ENCODE results near the gene MGAM2. TPM values are rescaled to one million over a fixed set of nuclear protein-coding genes. Genes with fewer than 3 reads are reported as not detected.

Gene MGAM2
- total RNA-seq, 5 donors from 2014 or later (not counting 1 experiment from before 2014, with no cell fraction given), result not detected

DNA sequence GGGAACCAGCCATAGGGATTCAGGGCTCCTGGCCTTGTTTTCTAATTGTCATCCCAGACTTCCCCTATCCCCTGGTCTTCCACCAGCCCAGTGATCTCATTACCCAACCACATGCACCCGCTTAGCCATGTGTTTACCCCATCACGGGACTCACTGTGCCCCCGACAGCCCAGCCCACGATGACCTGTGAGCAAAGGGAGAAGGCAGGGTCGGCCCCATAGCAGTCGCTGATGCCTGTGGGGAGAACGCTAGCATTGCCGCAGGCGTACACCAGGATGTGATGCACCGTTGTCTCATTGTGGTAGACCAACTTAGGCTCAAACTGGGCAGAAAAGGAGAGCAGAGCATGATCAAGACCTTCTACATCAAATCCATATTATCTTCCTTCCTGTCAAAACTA lies 132.3 kb downstream of the MGAM2 start:
- Histone ChIP-seq H3K36me3 (ENCODE audit: control insufficient read depth in 2 of 2, extremely low read depth in 1 of 2, insufficient read depth in 1 of 2, low read length in 1 of 2) (no peaks in the 10 kb centered on the region), H3K9me3 (no peaks in the 10 kb centered on the region), H3K27ac (ENCODE audit: low read length) (no peak overlapping the region), H3K4me3 (ENCODE audit: control insufficient read depth in 1 of 2, extremely low read depth in 1 of 2, low read length in 1 of 2) (no peak overlapping the region), H3K27me3 (replicated peaks in 1 of 2; ENCODE audit: control insufficient read depth in 2 of 2, extremely low read depth in 1 of 2, insufficient read depth in 2 of 2, low read length in 1 of 2) (peaks cover 0 to 22% of the 10 kb centered on the region in 2 experiments), H3K4me1 (ENCODE audit: control insufficient read depth in 1 of 2, extremely low read depth in 1 of 2, insufficient read depth in 2 of 2, low read length in 2 of 2) (no peaks in the 10 kb centered on the region)
- H3K4me1 Mint-ChIP-seq, result no peaks in the 10 kb centered on the region
- DNase-seq, result no peak
- WGBS (ENCODE audit: insufficient coverage), result 74% methylated on average over 10 of the region's 10 CpGs
- peaks cover 13 to 25% of the 10 kb centered on the region in 2 donors for H3K27me3 Mint-ChIP-seq
- ChIA-PET CTCF (no interaction called here), POLR2A (no interaction called here)
- no peak overlapping the region for H3K27ac Mint-ChIP-seq
- H3K4me3 Mint-ChIP-seq, result no peak overlapping the region
- H3K9me3 Mint-ChIP-seq, result no peaks in the 10 kb centered on the region
- no peaks in the 10 kb centered on the region for H3K36me3 Mint-ChIP-seq
- ATAC-seq (replicated peaks in 1 of 4), result no peak

DNA sequence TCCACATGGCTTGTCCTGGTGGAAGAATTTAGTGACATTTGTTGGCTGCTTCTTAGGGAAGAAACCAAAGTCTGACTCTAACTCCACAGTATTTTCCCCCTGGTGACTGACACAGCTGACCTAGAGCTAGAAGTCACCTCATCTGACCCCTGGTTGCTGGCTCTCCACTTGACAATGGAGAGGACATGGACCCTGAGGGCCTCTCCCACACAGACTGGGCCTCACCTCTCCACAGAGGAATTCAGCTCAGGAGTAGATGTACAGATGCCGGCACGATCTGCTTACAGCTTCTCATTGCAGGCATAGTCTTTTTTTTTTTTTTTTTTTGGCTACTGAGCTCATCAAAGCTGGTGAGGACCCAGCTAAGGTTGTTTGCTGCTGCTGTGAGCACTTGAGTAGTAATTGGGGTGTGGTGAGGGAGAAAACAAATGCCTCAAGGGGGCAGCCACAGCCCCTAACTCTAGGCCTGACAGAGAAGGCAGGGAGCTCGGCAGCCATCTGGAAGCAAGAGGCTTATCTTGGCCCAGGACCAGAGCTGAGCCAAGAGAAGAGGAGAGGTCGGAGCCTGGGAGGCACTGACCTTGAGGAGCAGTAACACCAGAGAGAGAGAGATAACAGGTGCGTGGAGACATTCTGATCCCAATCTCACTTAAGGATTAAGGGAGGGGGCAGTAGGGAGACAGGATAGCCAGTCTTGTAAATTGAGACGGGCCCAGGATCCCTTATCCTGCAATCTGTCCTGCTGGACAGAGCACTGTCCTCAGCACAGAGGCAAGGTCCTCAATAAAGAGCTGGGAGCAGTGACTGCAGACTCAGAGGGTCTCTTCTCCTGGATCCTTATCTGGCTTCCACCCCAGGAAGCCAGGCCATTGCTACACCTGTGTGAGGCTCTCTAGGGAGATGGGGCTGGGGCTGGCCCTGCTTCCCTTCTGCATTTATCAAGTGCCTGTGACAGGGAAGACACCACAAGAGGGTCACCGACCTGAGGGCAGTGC lies 136.9 kb downstream of the MGAM2 start:
- H3K27ac ChIP-seq (ENCODE audit: low read length), result no peak overlapping the region
- no peak overlapping the region for H3K4me3 Mint-ChIP-seq
- ChIA-PET POLR2A (no interaction called here), CTCF (no interaction called here)
- H3K4me3 ChIP-seq (ENCODE audit: control insufficient read depth in 1 of 2, extremely low read depth in 1 of 2, low read length in 1 of 2), result no peak overlapping the region
- no peaks in the 10 kb centered on the region for H3K36me3 ChIP-seq (ENCODE audit: control insufficient read depth in 2 of 2, extremely low read depth in 1 of 2, insufficient read depth in 1 of 2, low read length in 1 of 2)
- H3K27me3 ChIP-seq (replicated peaks in 1 of 2; ENCODE audit: control insufficient read depth in 2 of 2, extremely low read depth in 1 of 2, insufficient read depth in 2 of 2, low read length in 1 of 2), result peaks cover 0 to 14% of the 10 kb centered on the region in 2 experiments
- no peaks in the 10 kb centered on the region for H3K4me1 ChIP-seq (ENCODE audit: control insufficient read depth in 1 of 2, extremely low read depth in 1 of 2, insufficient read depth in 2 of 2, low read length in 2 of 2)
- no peaks in the 10 kb centered on the region for H3K9me3 Mint-ChIP-seq
- DNase-seq (no peak), ATAC-seq (replicated peaks in 1 of 4) (no peak)
- 29% methylated on average over 3 of the region's 7 CpGs for WGBS (ENCODE audit: insufficient coverage)
- no peaks in the 10 kb centered on the region for H3K4me1 Mint-ChIP-seq
- no peaks in the 10 kb centered on the region for H3K9me3 ChIP-seq
- no peak overlapping the region for H3K27ac Mint-ChIP-seq
- H3K36me3 Mint-ChIP-seq, result no peaks in the 10 kb centered on the region
- H3K27me3 Mint-ChIP-seq, result peaks cover 9 to 17% of the 10 kb centered on the region in 2 donors

DNA sequence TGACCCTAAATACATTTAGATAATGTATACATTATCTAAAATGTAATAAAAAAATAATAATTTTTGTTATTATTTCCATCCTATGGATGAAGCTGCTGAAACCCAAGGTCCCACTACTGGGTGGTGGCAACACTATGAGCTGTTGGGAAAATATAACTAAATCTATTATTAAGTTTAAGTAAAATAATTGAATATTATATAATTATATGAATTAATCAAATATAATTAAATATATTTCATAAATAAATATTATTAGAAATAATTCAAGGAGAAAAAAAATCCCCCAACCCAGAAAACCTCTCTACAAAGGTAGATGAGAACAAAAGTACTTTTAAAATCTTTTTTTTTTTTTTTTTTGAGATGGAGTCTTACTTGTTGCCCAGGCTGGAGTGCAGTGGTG lies 138.4 kb downstream of the MGAM2 start:
- no peak overlapping the region for H3K27ac ChIP-seq (ENCODE audit: low read length)
- ChIA-PET CTCF (interaction anchor here in 1 of 2 donors (0.9 kb wide), 1 partner anchor 13 kb away, joined by 4 read pairs; no protein-coding TSS in a partner anchor), POLR2A (no interaction called here)
- Mint-ChIP-seq H3K9me3 (no peaks in the 10 kb centered on the region), H3K27me3 (peaks cover 6 to 14% of the 10 kb centered on the region in 2 donors), H3K36me3 (no peaks in the 10 kb centered on the region), H3K27ac (no peak overlapping the region), H3K4me3 (no peak overlapping the region), H3K4me1 (no peaks in the 10 kb centered on the region)
- ATAC-seq (replicated peaks in 1 of 4), result no peak
- H3K36me3 ChIP-seq (ENCODE audit: control insufficient read depth in 2 of 2, extremely low read depth in 1 of 2, insufficient read depth in 1 of 2, low read length in 1 of 2), result no peaks in the 10 kb centered on the region
- H3K4me3 ChIP-seq (ENCODE audit: control insufficient read depth in 1 of 2, extremely low read depth in 1 of 2, low read length in 1 of 2), result no peak overlapping the region
- H3K27me3 ChIP-seq (replicated peaks in 1 of 2; ENCODE audit: control insufficient read depth in 2 of 2, extremely low read depth in 1 of 2, insufficient read depth in 2 of 2, low read length in 1 of 2), result peaks cover 0 to 9% of the 10 kb centered on the region in 2 experiments
- DNase-seq, result no peak
- H3K9me3 ChIP-seq, result no peaks in the 10 kb centered on the region
- no peaks in the 10 kb centered on the region for H3K4me1 ChIP-seq (ENCODE audit: control insufficient read depth in 1 of 2, extremely low read depth in 1 of 2, insufficient read depth in 2 of 2, low read length in 2 of 2)

DNA sequence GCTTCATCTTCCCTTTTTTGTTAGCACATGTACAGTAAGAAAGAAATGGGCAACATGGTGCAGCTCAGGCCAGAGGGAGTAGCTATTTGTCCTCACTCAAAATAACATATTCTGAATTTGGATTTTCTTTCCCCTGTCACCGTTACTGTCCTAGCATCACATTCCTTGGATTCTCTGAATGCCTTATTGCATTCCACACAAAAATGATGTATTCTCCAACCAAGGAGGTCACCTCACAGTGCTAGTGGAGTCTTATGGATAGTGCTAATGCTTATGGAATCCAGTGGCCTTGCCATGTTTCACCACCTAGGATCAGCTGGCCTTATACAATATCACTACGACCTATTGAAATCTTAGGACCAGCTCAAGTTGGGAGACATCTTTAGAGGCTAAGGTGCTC lies 139.2 kb downstream of the MGAM2 start:
- WGBS (ENCODE audit: insufficient coverage), result no CpG with 5 or more reads among the region's 2 CpGs
- POLR2A ChIA-PET, result interaction anchor here in 1 of 2 donors (0.6 kb wide), 1 partner anchor 111 kb away, joined by 4 read pairs; no protein-coding TSS in a partner anchor
- H3K4me3 ChIP-seq (ENCODE audit: control insufficient read depth in 1 of 2, extremely low read depth in 1 of 2, low read length in 1 of 2), result no peak overlapping the region
- H3K36me3 Mint-ChIP-seq, result no peaks in the 10 kb centered on the region
- CTCF ChIA-PET, result interaction anchor here in 1 of 2 donors (0.6 to 0.7 kb wide), 2 partner anchors 52 to 597 kb away, joined by 3 to 6 read pairs; no protein-coding TSS in a partner anchor
- H3K9me3 ChIP-seq, result no peaks in the 10 kb centered on the region
- ATAC-seq (replicated peaks in 1 of 4) (no peak), DNase-seq (no peak)
- H3K27ac Mint-ChIP-seq, result no peak overlapping the region
- H3K4me1 ChIP-seq (ENCODE audit: control insufficient read depth in 1 of 2, extremely low read depth in 1 of 2, insufficient read depth in 2 of 2, low read length in 2 of 2), result no peaks in the 10 kb centered on the region
- no peaks in the 10 kb centered on the region for H3K4me1 Mint-ChIP-seq
- no peak overlapping the region for H3K27ac ChIP-seq (ENCODE audit: low read length)
- peaks cover 0 to 5% of the 10 kb centered on the region in 2 experiments for H3K27me3 ChIP-seq (replicated peaks in 1 of 2; ENCODE audit: control insufficient read depth in 2 of 2, extremely low read depth in 1 of 2, insufficient read depth in 2 of 2, low read length in 1 of 2)
- no peaks in the 10 kb centered on the region for H3K9me3 Mint-ChIP-seq
- no peaks in the 10 kb centered on the region for H3K36me3 ChIP-seq (ENCODE audit: control insufficient read depth in 2 of 2, extremely low read depth in 1 of 2, insufficient read depth in 1 of 2, low read length in 1 of 2)
- H3K27me3 Mint-ChIP-seq, result peaks cover 0 to 8% of the 10 kb centered on the region in 2 donors
- H3K4me3 Mint-ChIP-seq, result no peak overlapping the region

DNA sequence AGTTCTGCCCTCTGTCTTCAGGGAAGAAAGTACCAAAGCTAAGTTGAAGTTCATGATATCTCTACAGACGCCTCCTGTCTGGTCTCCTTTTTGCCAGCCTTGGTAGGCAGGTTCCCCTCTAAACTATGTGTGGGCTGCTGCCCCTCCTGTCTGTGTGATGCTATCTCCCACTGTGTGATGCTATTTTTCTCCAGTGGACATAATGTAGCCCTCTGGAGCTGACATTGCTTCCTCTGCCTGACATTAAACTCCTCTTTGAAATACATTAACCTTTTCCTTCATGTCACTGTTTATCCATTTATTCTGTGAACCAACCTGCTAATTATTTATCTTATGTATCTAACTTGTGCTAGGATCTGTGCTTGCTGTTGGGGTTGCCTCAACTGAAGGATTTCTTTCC lies 146.4 kb downstream of the MGAM2 start, which contains the start of gene PRSS58:
Gene PRSS58 (minus strand): TSS at position 101 of the 400 bp plus-strand sequence. CDS start 351 bp downstream, outside the sequence.
- no peak within 1 kb of the TSS for H3K4me3 ChIP-seq (ENCODE audit: control insufficient read depth in 1 of 2, extremely low read depth in 1 of 2, low read length in 1 of 2)
- H3K27me3 Mint-ChIP-seq, result peaks cover 3 to 6% of the 10 kb centered on the region in 2 donors
- no peaks in the 10 kb centered on the region for H3K36me3 Mint-ChIP-seq
- CTCF ChIA-PET, result no interaction called here
- no peak within 1 kb of the TSS for H3K27ac Mint-ChIP-seq
- H3K4me1 ChIP-seq (ENCODE audit: control insufficient read depth in 1 of 2, extremely low read depth in 1 of 2, insufficient read depth in 2 of 2, low read length in 2 of 2), result no peaks in the 10 kb centered on the region
- H3K27me3 ChIP-seq (replicated peaks in 1 of 2; ENCODE audit: control insufficient read depth in 2 of 2, extremely low read depth in 1 of 2, insufficient read depth in 2 of 2, low read length in 1 of 2), result no peaks in the 10 kb centered on the region
- H3K4me3 Mint-ChIP-seq, result no peak within 1 kb of the TSS
- DNase-seq, result no peak
- ATAC-seq (replicated peaks in 1 of 4), result no peak
- H3K4me1 Mint-ChIP-seq, result no peaks in the 10 kb centered on the region
- no peak within 1 kb of the TSS for H3K27ac ChIP-seq (ENCODE audit: low read length)
- WGBS (ENCODE audit: insufficient coverage), result no CpG with 5 or more reads among the region's 1 CpG
- H3K9me3 ChIP-seq, result no peaks in the 10 kb centered on the region
- H3K9me3 Mint-ChIP-seq, result peaks cover 0 to 7% (median 4%) of the 10 kb centered on the region in 3 donors
- H3K36me3 ChIP-seq (ENCODE audit: control insufficient read depth in 2 of 2, extremely low read depth in 1 of 2, insufficient read depth in 1 of 2, low read length in 1 of 2), result no peaks in the 10 kb centered on the region
- POLR2A ChIA-PET, result no interaction called here

DNA sequence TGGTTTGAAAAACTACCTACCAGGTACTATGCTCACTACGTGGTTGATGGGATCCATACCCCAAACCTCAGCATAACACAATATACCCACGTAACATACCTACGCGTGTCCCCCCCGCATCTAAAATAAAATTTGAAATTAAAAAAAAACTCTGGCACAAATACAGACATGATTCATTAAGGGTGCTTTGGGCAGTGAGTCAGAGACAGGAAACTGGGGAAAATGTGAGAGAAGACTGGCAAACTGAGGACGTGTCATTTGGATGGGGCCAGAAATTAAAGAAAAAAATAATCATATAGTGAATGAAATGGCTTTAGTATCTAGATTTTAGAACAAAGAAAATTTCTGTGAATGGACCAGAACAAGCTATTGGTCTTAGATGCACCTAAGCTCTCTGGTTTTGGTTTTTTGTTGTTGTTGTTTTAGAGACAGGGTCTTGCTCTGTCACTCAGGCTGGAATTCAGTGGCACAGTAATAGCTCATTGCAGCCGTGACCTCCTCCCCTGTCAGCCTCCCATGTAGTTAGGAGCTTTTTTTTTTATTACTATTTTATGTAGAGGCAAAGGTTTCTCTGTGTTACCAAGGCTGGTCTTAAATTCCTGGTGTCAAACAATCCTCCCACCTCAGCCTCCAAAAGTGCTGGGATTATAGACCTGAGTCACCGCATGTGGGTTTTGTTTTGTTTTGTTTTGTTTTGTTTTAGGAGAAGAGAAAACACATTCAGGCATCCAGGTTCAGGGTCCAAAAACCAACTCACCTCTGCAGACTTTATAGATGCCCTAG lies 152.3 kb downstream of the MGAM2 start:
- Histone ChIP-seq H3K27ac (ENCODE audit: low read length) (no peak overlapping the region), H3K9me3 (no peaks in the 10 kb centered on the region), H3K4me1 (ENCODE audit: control insufficient read depth in 1 of 2, extremely low read depth in 1 of 2, insufficient read depth in 2 of 2, low read length in 2 of 2) (no peaks in the 10 kb centered on the region), H3K4me3 (ENCODE audit: control insufficient read depth in 1 of 2, extremely low read depth in 1 of 2, low read length in 1 of 2) (no peak overlapping the region), H3K27me3 (replicated peaks in 1 of 2; ENCODE audit: control insufficient read depth in 2 of 2, extremely low read depth in 1 of 2, insufficient read depth in 2 of 2, low read length in 1 of 2) (no peaks in the 10 kb centered on the region), H3K36me3 (ENCODE audit: control insufficient read depth in 2 of 2, extremely low read depth in 1 of 2, insufficient read depth in 1 of 2, low read length in 1 of 2) (no peaks in the 10 kb centered on the region)
- no peak overlapping the region for H3K4me3 Mint-ChIP-seq
- no peak overlapping the region for H3K27ac Mint-ChIP-seq
- H3K9me3 Mint-ChIP-seq, result peaks cover 0 to 7% (median 4%) of the 10 kb centered on the region in 3 donors
- 25% methylated on average over 1 of the region's 8 CpGs for WGBS (ENCODE audit: insufficient coverage)
- no peaks in the 10 kb centered on the region for H3K36me3 Mint-ChIP-seq
- POLR2A ChIA-PET, result no interaction called here
- ATAC-seq (replicated peaks in 1 of 4) (no peak), DNase-seq (no peak)
- no peaks in the 10 kb centered on the region for H3K4me1 Mint-ChIP-seq
- CTCF ChIA-PET, result interaction anchor here in 1 of 2 donors (0.6 to 1.2 kb wide), 2 partner anchors 14 to 525 kb away, joined by 4 read pairs; no protein-coding TSS in a partner anchor
- peaks cover 19 to 20% of the 10 kb centered on the region in 2 donors for H3K27me3 Mint-ChIP-seq

All from T-cell (primary cell).